ENCODE measurements around the gene NDUFS8.

DNA sequence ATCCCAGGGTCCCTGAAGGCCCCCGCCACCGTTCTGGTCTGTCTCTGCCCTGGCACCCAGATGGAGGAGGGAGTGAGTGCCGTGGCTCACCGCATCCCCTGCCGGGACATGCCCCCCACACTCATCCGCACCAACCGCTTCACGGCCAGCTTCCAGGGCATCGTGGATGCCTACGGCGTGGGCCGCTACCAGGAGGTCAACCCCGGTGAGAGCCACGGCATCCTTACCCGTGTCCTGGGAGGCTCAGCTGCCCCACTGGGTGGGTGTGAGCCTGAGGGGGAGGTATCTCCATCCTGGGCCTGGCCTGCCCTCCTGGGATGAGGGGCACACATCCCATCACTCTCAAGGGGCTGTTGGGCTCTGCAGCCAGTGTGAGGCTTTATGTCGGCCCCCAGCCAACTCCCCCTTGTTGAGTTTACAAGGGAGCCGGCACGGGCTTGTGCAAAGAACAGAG lies 14.4 kb downstream of the NDUFS8 start:
- TF ChIP-seq POLR2A (IDR thresholded peaks at IDR 0.05): no peak
- TF ChIP-seq, protein P1, sequence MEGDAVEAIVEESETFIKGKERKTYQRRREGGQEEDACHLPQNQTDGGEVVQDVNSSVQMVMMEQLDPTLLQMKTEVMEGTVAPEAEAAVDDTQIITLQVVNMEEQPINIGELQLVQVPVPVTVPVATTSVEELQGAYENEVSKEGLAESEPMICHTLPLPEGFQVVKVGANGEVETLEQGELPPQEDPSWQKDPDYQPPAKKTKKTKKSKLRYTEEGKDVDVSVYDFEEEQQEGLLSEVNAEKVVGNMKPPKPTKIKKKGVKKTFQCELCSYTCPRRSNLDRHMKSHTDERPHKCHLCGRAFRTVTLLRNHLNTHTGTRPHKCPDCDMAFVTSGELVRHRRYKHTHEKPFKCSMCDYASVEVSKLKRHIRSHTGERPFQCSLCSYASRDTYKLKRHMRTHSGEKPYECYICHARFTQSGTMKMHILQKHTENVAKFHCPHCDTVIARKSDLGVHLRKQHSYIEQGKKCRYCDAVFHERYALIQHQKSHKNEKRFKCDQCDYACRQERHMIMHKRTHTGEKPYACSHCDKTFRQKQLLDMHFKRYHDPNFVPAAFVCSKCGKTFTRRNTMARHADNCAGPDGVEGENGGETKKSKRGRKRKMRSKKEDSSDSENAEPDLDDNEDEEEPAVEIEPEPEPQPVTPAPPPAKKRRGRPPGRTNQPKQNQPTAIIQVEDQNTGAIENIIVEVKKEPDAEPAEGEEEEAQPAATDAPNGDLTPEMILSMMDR (IDR thresholded peaks at IDR 0.05): no peak

All from uterus (tissue), 2 donors.